Smooth muscle cell of bladder (primary cell): ENCODE measurements around the gene C11orf87. TPM values are rescaled to one million over a fixed set of nuclear protein-coding genes. Genes with fewer than 3 reads are reported as not detected.

Source experiments
- total RNA-seq: library from RNA; depleted of rRNA; stranded (reverse); fragments of >200 nt; gene quantifications from 2 replicates; pipeline ENCODE4 v1.2.3, GENCODE V29; 2014

Gene C11orf87
- under 0.01 TPM in 1 of 2 replicates, not detected in the other for total RNA-seq

DNA sequence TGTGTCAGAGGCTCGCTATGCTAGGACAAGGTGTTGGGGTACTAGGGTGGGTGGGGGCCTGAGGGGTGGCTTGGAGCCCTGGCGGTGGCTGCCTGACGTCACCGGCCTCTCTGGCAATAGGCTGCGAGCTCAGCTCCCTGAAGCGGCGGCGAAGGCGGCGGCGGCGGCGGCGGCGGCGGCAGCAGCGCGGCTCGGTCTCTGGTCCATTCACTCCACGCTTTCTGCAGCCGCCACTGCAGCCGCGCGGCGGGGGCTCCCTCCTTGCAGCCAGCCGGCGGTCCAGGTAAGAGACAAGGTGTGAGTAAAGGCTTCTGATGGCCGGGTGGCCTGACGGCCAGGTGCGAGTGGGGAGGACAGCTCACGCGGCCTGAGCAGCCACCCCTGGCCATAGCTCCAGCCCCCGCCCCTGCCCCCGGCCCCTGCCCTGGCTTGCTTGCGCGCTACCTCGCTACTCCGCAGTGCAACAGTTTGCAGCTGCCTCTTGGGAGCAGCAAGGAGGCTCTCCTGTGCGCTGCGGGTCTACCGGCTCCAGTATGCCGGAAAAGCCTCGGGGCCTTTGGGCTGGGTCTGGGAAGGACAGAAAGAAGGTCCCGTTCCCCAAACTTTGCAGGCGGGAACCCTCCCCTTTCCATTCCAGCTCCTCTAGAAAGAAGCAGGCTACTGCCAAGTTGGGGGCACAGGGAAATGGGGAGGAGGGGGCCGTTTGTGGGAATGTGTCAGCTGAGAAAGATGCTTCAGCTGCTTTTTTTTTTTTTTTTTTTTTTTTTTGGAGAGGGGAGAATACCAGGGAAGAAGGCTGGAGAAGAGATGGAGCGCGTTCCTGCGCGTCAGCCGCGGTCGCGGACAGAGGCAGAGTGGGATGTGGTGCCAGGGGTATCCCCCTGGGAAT is at the start of gene C11orf87:
TSS of gene C11orf87 (plus strand) at position 210 of the 889 bp plus-strand sequence. CDS start 1,444 bp downstream, outside the sequence.

